HG03280 (cell line): ENCODE measurements around the gene WFIKKN2.
"Not testable (repeated sequence)": the region's sequence is repeated elsewhere in the genome, so short reads cannot be mapped to it uniquely, and the experiment has no call there.

Experiments
- ATAC-seq: cut with Tn5 transposase; IDR thresholded peaks from one replicate; pipeline ENCODE4 v1.9.1; 2021; ENCODE audit warnings: mild to moderate bottlenecking, moderate library complexity; ENCODE audit not compliant: unreplicated experiment

The WFIKKN2 gene

DNA sequence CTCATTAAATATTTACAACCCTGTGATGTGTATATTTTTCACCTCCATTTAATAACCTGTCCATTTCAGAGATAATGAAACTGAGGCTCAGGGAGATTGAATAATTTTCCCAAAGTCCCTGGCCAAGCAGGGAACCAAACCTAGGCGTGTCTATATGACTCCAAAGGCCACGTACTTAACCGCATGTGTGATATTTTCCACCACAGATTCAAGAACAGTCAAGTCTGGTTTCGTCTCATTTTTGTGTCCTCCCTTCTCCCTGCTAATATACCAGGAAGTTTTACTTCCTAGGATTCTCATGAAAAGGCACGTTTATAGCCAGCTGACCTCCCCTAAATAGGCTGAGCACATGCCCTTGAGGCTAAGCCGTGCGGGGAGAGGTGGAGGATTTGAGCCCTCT lies 15.3 kb downstream of the WFIKKN2 start:
- ATAC-seq, result no peak

DNA sequence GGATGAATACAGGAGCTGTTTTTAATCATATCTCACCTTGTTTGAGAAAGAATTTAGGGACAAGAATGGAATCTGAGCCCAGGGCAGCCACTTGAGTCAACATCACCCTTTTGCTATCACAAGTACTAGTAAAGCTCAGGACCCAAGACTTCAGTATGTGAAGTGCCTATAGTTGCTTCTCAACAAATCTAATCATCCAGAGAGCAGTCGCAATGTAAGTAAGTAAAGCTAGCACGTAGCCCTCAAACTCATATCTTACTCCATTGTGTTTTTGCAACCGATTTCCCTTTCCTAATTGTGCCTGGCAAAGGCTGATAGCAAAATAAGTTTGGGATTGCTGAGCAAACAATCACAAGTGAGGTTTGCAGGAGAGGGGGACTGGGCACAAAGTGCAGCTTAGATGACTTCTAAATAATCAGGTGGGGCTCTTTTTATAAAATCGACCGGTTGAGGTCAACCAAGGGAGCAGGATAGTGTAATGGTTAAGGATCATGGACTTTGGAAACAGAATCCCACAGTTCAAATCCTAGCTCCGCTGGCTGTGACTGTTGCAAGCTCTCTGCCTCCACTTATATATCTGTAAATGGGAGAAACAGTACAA lies 17.7 kb downstream of the WFIKKN2 start:
- no peak for ATAC-seq

- no peak for ATAC-seq
Observed at GRCh38 chr17:50853781-50854180, 18.4 kb downstream of the WFIKKN2 start.

- no peak for ATAC-seq
Observed at GRCh38 chr17:50855708-50856330, 20.4 kb downstream of the WFIKKN2 start.

DNA sequence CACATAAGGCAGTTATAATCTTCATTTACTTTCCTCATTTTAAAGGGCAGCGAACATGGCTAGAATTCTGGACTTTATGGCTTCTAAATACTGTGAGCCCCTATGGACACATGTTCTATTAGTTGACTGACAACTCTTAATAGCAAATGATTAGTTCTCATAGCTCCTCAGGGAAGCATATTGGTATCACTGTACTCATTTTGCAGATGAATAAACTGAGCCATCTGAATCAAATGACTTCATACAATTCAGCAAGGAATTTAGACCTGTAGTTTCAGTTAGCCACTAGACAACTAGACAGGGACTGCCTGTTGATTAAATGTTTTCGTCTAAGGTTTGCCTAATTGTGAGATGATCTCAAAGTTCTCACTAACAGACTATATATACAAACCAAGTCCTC lies 21.0 kb downstream of the WFIKKN2 start:
- ATAC-seq, result no peak

DNA sequence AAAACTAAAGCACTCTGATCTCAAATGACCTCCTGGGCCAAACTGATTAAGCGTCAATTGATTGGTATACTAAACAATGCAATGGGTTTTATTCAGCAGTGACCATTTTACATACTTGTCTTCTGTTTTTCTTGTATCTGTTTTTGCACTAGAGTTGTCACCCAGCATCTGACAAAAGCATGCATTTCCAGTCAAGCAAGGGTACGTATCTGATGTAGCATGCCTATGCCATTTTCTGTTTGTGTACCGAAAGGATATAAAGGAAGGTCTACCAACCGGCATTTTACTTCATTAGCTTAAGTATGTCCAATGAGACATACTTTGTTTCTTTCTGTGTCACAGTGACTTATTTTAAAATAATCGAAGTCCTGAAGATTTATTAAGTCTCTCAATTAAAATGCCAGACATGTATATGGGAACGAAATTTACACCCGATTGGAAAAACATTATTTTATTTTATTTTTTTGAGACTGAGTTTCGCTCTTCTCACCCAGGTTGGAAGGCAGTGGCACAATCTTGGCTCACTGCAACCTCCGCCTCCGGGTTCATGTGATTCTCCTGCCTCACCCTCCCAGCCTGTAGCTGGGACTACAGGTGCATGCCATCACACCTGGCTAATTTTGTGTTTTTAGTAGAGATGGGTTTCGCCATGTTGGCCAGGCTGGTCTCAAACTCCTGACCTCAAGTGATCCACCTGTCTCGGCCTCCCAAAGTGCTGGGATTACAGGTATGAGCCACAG lies 23.3 kb downstream of the WFIKKN2 start:
- ATAC-seq, result no peak

- ATAC-seq, result not testable (repeated sequence)
Observed at GRCh38 chr17:50859727-50860126, 24.3 kb downstream of the WFIKKN2 start.

GRCh38 chr17:50861334-50861676 lies 25.9 kb downstream of the WFIKKN2 start:
- ATAC-seq, result no peak

GRCh38 chr17:50861822-50862528 lies 26.6 kb downstream of the WFIKKN2 start:
- no peak for ATAC-seq

- ATAC-seq, result no peak
Observed at GRCh38 chr17:50863221-50863843, 27.9 kb downstream of the WFIKKN2 start.

DNA sequence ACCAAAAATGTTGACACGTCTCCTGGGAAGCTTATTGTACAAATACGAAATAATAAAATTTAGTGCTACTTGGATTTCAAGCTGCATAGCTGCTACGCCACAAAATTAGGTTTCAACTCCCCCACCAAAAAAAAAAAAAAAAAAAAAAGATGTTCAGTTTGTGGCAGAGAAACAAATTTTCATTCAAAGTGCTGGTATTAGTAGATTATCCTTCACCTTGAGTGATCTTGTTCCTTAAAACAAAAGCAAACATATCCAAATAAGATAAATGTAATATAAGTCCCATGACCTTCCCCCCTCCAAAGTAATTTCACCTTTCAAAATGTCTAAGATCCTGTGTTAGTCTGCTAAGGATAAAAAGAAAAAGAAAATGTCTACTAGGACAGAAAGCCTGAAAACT lies 28.5 kb downstream of the WFIKKN2 start:
- no peak for ATAC-seq

DNA sequence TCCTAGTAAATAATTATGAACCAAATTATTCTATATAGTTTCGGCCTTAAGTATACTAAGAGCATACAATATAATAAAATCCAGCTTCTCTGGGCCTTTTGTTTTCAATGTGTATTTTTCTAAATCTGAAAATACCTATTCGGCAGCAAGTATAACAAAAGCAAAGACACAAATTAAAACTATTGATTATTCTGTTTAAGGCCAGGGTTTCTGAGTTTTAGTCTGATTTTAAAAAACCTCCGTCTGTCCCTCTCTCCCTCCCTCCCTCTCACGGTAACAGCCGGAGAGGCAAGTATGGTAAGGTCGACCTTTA lies 29.3 kb downstream of the WFIKKN2 start:
- no peak for ATAC-seq

- ATAC-seq, result peak; percentile 6
Observed at GRCh38 chr17:50865060-50865867, 29.9 kb downstream of the WFIKKN2 start.

DNA sequence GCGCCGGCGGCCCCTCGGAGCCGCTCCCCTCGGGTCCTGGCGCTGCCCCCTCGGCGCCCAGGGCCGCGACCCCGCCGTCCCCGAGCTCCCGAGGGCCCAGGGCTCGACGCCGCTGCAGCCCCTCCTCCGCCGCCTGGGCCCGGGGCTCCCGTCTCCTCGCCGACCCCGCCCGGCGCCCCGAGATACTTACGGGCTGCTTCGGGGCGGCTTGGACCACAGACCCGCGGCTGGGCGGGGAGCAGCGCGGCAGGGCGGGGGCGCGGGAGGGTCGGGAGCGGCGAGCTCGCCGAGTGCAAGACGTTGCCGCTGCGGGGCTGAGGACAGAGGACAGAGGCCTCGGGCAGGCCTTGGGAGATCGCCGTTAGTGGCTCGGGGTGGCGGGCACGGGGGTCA lies 30.5 kb downstream of the WFIKKN2 start:
- peak; percentile 5 for ATAC-seq

DNA sequence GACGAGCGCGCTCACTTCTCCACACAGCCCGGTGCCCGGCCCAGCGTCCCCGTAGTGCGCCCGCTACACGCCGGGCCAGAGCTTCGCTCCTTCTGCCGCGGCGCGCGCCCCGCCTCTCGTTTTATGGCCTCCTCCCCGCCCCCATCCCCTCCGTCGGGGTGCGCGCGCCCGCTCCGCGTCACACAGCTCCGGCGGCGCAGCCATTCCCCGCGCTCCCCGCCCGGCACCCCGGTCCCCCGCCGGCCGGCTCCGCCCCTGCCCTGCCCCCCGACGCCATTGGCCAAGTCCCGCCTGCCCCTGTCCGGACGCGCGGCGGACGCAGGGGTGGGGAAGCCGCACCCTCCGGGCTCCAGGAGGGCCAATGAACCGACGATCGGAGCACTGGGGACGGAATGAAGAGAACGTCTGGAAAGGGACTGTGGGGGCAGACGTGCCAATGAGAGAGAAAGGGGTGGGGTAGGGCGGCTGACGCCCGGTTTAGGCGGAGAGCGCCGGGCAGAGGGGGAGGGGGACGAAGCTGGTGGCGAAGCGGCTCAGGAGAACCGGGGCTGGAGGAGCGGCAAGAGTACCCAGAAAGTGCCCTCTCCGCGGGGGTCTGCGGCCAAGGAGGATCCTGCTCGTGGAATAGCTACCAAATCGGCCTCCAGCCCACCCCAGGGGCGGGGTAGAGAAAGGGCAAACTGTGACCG lies 31.0 kb downstream of the WFIKKN2 start, which contains the start of gene TOB1:
TSS of gene TOB1 (minus strand) at position 94 of the 689 bp plus-strand sequence. CDS start 2,337 bp downstream, outside the sequence.
- ATAC-seq, result peak; percentile 61

DNA sequence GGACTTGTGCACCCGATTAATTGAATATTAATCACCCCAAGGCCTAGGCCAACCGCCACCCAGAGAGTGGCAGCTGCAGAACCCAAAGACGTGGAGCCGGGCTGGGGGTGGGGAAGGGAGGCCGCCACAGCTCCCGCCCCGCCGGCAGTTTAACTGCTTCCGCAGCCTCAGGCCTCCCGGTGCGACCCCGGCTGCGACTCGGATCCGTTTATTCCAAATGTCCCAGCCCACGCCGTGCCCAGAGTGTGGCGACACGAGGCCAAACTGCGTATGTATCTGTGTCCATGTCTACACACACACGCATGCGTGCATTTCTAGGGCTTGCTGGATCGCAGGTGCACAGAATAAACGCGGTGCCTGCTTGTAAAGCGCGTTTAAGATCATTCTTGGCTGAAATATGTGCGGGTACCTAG lies 31.6 kb downstream of the WFIKKN2 start:
- peak; percentile 19 for ATAC-seq

GRCh38 chr17:50867363-50868139 lies 32.2 kb downstream of the WFIKKN2 start:
- peak; percentile 37 for ATAC-seq

DNA sequence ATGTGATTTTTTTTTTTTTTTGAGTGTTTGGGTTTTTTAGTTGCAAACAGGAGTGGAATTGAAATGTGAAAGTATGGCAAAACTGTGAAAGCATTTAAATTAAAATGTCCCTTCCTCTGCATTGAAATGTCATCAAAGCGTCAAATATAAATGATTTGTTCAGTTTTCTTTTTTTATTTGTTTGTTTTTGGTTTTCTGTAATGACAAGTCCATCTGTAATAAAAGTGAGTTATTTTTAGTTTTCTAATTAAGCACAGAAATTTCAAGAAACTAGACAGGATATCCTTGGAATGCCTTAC lies 32.7 kb downstream of the WFIKKN2 start:
- ATAC-seq, result no peak

- ATAC-seq, result no peak
Observed at GRCh38 chr17:50868602-50869001, 33.2 kb downstream of the WFIKKN2 start.
